GM19025 (cell line): ENCODE results near the gene PARD6B.
"Not testable (repeated sequence)": the region's sequence is repeated elsewhere in the genome, so short reads cannot be mapped to it uniquely, and the experiment has no call there.

Experiments used
- ATAC-seq: cut with Tn5 transposase; IDR thresholded peaks from one replicate; pipeline ENCODE4 v1.9.1; 2021; ENCODE audit warnings: mild to moderate bottlenecking, low read depth, moderate library complexity; ENCODE audit not compliant: unreplicated experiment

PARD6B gene

DNA sequence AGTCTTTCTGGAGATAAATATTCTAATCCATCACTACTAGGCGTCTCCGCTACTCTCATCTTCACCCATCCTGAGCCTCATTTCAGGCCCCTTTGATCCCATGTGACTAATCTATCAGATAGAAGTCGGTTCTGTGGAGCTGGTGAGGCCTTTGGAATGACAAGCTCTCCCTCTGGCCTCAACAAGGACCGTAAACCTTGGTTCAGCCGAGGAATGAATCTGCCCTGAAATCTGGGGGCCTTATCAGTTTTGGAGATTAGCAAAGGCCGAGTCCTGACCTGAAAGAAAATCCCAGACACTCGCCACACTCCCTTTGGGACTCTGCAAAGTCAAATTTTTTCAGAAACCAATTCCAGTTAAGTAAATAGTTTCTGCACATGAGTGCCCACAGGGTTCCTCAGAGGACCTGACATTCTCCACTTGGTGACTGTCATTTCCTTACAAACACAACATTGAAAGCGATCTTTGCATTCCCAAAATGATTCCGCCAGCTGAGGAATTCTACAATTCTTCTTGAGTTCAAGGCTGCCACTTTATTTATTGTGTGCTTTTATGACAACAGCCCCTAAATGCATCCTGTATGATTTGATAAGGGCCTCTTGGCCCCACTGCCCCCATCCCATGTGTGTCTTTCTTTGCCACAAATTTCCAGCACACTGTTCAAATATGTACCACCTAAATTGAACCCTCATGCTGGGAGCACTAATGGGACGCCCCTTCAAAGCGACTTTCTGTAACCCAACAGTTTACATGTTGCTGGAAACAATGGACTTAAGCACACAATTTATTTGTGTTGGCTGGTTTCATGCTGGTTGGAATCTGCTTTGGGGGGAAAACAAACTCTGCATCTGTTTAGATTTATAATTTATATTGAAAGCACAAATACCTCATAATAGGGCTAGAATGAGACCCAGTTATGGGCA is 30.1 kb upstream of the PARD6B start:
- no peak for ATAC-seq

DNA sequence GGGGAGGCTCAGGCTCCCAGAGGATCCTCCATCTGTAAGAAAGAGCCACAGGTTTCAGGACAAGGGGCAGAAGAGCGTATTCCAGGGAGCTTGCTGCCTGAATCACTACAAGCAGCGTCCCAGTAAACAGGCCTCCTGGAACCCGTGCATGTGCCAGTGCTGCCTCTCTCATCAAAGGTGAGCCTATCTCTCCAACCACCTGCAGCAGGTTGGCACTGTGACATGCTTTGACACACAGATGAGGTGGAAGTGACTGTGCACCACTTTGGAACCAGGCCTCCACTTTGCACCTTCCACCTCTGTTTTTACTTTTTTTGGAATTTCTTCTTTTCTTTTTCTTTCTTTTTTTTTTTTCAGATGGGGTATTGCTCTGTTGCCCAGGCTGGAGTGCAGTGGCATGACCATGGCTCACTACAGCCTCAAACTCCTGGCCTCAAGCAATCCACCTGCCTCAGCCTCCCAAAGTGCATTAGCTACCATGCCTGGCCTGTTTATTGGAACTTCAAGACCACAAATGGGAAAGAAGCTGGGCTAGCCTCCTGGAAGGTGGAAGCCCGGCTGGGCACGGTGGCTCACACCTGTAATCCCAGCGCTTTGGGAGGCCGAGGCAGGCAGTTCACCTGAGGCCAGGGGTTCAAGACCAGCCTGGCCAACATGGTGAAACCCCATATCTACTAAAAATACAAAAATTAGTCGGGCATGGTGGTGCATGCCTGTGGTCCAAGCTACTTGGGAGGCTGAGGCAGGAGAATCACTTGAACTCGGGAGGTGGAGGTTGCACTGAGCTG is 27.5 kb upstream of the PARD6B start:
- ATAC-seq, result not testable (repeated sequence)

DNA sequence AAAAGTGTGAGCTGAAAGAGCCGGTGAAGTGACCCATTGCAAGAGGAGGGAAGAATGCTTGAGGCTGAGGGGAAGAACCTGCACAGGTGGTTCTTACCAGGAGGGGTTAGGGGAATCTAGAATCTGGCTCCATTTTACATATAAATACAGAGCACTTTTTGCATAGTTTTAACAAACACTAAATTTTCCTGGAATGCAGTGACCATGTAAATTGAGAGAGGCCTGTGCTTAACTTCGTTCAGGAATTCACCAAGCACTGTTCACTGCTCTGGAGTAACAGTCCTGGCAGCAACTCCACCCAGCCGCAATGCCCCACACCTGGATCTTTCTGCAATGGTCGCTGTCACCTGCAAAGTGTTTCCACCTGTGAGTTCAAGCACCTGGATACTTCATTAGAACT is 26.9 kb upstream of the PARD6B start:
- no peak for ATAC-seq

DNA sequence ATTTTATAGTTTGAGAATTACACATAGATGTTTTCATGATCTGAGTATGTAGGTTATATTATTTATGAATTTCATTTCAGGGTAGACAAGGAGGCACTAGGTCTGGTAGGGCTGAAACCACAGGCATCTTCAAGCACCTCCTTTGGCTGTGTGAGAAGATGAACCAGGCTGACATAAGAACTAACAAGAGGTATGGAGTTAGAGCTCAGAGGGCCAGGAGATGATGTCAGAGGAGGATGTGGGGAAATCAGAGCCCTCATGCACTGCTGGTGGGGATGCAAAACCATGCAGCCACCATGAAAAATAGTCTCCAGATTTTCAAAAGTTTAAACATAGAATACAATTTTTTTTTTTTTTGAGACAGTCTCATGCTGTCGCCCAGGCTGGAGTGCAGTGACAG is 26.4 kb upstream of the PARD6B start:
- ATAC-seq, result no peak

DNA sequence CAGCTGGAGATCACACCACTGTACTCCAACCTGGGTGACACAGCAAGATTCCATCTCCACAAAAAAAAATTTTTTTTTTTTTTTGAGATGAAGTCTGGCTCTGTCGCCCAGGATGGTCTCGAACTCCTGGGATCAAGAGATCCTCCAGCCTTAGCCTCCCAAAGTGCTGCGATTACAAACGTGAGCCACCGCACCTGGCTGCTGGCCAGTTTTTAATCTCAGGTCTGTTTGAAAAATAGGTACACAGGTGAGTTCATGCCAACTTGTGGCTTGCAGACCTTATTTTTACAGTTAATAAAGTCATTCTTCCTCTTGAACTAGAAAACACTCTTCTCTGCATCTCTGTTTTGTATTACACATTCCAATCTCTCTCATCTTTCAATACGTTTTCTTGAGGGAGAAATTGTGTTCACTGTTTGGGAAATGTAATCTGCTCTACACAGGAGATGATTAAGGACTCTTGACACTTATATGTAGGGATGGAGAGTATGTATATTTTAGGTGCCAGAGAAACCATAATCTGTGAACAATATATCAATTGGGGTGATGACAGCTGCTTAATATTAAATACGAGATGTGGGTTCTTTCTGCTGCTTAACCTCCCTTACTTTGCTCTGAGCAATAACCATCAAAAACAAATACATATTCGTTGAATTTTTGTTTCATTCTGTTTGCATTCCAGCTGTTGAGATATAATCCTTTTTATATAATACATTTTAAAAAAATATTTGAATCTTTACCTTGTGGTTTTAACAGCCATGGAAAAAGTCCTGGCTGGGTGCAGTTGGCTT is 22.3 kb upstream of the PARD6B start:
- no peak for ATAC-seq

DNA sequence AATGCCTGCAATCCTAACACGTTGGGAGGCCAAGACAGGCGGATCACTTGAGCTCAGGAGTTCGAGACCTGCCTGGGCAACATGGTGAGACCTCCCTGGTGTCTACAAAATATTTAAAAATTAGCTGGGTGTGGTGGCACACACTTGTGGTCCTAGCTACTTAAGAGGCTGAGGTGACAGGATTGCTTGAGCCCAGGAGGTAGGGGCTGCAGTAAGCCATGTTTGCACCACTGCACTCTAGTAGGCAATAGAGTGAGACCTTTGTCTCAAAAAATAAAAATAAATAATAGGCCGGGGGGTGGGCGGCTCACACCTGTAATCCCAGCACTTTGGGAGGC is 21.8 kb upstream of the PARD6B start:
- ATAC-seq, result no peak

DNA sequence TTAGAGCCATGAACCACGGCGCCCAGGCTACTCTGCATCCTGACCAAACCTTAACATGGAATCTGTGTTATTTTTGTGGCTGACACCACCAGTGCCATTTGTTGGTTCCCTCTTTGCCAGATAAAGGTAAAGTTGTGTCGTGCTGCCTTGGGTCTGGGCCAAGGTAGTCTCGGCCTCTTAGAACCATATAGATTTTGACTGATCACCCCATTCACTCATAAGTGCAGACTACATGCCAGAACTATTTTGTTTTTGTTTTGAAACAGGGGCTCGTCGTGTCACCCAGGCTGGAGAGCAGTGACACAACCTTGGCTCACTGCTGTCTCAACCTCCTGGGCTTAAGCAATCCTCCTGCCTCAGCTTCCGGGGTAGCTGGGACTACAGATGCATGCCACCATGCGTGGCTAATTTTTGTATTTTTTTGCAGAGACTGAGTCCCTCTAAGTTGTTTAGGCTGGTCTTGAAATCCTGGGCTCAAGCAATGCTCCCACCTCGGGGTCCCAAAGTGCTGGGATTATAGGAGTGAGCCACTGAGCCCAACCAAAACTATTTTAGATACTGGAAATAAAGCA is 20.8 kb upstream of the PARD6B start:
- no peak for ATAC-seq

DNA sequence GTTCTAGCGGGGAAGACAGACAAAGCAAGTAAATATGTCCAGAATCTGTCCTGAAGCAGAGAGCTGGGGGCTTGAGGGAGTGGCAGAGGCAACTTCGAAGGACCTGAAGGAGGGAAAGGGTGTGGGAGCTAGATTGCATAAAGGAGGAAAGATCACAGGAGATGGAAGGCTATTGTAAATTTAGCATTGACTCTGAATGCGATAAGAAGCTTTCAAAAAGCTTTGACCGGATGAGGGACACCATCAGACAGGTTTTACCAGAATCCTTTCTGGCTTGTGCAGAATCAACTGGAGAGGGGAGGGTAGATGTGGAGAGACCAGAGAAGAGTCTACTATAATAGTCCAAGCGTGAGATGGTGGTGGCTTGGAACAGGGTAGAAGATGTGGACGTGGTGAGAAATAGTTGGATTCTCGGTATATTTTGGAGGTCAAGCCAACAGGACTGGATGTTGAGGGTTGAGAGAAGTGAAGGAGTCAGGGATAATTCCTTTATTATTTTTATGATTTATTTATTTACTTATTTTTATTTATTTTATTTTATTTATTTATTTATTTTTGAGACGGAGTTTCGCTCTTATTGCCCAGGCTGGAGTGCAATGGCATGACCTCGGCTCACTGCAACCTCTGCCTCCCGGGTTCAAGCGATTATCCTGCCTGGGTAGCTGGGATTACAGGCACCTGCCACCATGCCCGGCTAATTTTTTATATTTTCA is 20.1 kb upstream of the PARD6B start:
- no peak for ATAC-seq

DNA sequence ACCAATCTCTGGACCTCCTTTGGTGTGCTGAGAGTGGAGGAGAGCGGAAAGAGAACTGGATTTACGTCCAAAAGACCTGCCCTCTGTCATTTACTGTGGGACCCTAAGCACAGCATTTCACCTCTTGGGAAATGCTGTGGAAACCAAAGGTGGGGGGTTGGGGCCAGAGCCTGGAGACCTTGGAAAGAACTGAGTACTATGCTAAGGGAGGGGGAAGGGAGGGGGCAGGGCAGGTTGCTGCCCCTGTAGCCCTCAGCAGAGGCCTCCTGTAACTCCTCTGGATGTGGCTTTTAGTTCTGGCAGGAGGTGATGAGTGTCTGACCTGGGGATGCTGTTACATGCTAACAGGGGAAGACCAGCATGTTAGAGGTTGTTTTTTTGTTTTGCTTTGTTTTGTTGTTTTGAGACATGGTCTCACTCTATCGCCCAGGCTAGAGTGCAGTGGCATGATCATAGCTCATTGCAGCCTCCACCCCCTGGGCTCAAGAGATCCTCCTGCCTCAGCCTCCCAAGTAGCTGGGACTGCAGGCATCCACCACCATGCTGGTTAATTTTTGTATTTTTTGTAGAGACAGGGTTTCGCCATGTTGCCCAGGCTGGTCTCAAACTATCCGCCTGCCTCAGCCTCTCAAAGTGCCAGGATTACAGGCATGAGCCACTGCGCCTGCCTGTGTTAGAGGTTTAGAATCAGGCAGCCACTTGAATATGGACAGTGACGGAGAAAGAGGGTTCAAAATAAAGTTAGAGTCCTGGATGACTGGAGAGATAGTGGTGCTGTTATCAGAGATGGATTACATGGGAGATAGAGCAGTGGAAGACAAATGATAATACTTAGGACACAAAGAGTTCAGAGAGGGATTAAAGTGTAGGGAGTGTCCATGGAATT is 18.4 kb upstream of the PARD6B start:
- ATAC-seq, result no peak

DNA sequence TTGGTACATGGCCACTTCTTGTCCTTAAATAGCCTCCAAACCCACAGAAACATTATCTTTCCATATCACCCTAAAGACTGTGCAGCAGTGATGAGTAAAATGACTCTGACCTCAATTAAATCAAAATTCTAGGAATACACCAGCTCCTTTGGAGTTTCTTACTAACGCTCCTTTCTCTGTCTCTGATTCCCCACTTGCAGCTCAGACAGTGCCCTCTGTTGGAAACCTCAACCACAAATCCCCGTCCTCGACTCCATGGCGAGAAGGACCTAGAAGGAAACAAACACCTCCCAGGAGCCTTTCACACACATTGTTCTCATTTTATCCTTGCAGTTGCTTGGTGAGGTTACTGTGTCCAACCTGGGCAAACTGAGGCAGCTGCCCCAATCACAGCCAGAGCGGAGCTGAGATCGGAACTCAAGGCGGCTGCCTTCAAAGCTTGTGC is 17.7 kb upstream of the PARD6B start:
- ATAC-seq, result no peak

DNA sequence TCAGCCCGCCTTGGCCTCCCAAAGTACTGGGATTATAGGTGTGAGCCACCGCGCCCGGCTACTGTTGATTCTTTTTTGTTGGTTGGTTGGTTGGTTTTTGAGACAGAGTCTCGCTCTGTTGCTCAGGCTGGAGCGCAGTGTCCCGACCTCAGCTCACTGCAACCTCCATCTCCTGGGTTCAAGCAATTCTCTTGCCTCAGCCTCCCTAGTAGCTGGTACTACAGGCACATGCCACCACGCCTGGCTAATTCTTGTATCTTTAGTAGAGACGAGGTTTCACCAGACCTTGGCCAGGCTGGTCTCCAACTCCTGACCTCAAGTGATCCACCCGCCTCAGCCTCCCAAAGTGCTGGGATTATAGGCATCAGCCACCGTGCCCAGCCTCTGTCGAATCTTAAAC is 17.0 kb upstream of the PARD6B start:
- ATAC-seq, result not testable (repeated sequence)

DNA sequence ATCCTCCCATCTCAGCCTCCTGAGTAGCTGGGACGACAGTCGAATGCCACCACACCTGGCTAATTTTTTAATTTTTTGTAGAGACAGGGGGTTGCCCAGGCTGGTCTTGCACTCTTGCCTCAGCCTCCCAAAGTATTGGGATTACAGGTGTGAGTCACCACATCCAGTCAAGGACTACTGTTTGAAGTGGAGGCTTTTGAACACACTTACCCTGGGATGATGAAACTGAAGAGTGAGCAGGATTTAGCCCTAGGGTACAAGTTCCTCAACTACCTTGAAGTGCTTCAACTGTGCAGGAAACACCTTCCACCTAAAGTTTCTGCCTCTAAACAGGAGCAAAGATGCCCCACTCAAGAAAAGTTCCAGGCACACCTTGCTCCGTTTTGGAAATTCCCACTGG is 15.7 kb upstream of the PARD6B start:
- ATAC-seq, result no peak

DNA sequence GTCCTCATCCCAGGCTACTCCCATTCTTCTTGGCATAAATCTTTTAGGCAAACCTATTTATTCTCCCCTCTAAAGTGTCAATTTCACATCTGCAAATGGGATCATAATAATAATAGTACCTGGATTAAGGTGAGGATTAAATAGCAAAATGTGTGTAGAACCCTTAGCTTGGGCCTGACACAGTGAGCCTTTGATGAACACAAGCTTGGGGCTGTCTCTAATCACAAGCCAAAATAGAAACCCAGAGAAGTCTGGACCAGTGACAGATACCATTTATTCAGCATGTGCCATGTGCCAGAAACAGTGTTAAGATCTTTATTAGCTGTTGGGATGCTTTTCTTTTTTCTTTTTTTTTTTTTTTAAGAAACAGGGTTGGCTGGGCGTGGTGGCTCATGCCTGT is 14.9 kb upstream of the PARD6B start:
- ATAC-seq, result no peak

DNA sequence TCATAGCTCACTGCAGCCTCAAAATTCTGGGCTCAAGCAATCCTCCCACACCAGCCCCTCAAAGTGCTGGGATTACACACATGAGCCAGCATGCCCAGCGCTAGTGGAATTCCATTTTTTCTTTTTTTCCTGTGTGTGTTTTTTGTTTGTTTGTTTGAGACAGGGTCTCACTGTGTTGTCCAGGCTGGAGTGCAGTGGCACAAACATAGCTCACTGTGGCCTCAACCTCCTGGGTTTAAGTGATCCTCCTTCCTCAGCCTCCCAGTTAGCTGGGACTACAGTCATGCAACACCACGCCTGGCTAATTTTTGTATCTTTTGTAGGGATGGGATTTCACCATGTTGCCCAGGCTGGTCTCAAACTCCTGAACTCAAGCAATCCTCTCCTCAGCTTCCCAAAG is 14.1 kb upstream of the PARD6B start:
- no peak for ATAC-seq

DNA sequence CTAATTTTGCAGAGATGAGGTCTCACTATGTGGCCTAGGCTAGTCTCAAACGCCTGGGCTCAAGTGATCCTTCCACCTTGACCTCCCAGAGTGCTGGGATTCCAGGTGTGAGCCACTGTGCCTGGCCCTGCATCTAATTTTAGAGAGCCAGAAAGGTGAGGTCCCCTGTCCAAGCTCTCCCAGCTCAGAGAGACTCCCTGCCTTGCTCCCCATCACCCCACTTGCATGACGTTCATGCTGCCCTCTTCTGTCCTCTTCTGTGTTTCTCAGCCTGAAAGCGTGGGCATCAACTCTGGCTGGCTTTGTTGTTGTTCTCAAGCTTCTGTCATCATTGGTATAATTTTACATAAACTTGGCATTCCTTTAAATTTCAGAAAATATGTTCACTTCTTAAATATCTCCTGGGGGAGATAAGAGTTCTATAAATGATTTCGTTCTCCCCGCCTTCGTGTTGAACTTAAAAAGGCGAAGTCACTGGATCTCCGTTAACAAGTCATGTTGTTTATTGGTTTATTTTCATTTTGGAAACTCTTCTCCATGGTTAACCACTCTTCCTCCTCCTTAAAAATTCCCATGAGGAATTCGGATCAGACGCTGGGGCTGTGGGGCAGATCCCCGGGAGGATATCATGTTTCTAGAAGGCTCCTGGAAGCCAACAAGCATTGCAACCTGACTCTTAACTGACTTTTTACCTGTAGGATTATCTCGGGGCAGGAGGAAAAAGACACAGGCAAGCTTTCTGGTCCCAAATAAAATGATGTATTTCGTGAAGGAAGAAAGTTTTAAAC is 13.2 kb upstream of the PARD6B start:
- ATAC-seq, result no peak

DNA sequence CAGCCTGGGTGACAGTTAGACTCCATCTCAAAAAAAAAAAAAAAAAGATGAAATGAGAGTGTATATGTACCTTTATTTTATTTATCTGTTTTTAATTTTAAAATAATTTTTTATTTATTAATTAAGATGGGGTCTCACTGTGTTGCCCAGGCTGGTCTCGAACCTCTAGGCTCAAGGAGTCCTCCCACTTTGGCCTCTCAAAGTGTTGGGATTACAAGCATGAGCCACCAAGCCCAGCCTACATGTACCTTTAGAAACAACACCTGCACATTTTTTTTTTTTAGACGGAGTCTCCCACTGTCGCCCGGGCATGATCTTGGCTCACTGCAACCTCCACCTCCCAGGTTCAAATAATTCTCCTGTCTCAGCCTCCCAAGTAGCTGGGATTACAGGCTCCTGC is 12.1 kb upstream of the PARD6B start:
- ATAC-seq, result no peak

DNA sequence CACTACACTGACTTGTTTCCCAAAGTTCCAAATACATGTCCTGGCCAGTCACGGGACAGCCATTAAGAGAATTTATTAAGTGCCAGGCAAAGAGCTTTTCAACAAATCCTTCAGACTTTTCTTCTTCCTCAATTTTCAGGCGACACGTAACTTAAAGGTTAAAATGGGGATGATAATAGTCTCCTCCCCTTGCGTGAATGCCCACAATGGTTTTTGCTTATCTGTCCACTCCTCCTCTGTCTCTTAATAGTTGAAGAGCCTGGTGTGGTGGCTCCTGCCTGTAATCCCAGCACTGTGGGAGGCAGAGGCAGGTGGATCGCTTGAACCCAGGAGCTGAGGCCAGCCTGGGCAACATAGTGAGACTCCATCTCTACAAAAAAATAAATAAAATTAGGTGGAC is 11.4 kb upstream of the PARD6B start:
- no peak for ATAC-seq

DNA sequence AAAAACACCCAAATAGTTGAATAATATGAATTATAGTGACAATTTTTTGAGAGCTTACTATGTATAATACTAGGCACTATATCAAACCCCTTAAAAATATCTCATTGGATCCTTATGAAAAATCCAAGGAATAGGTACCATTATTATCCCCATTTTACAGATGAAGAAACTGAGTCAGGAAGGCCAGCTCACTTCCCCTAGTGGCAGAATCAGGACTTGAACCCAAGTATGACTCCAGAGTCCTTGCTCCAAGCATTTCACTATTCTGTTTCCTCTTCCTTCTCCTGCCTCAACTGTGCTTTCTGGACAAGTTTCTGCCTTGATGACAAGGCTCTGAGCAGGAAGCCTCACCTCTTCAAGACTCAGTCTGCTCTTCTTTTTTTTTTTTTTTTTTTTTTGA is 10.8 kb upstream of the PARD6B start:
- ATAC-seq, result no peak
